ENCODE results near the gene LGMN. TPM values are rescaled to one million over a fixed set of nuclear protein-coding genes. Genes with fewer than 3 reads are reported as not detected.
A peak's percentile ranks its signal among the peaks of the same experiment; 100 is the strongest.

LGMN gene
- total and polyA plus RNA-seq, 2 of the 13 experiments (the other 11 are each of a cell fraction or from before 2014, with no cell fraction given): 28.9 to 76.4 TPM

GRCh38 chr14:92748259-92749016 lies at the start of gene LGMN (continued):
- TF ChIP-seq ZNF704 (CRISPR knock-in tag; IDR thresholded peaks at IDR 0.05; ENCODE audit: borderline replicate concordance) (no peak), ZBTB37 (CRISPR knock-in tag; IDR thresholded peaks at IDR 0.05) (no peak), ZNF678 (CRISPR knock-in tag; IDR thresholded peaks at IDR 0.05) (peak; percentile 84; the same call in 1 of the 2 replicates), ZNF263 (CRISPR knock-in tag; IDR thresholded peaks at IDR 0.05) (no peak), SIN3B (IDR thresholded peaks at IDR 0.05; ENCODE audit: low read length) (0 out of 2 replicates have a peak, but pooled peaks have one; percentile 21), PCBP2 (optimal IDR thresholded peaks at IDR 0.05; ENCODE audit: low read depth, low read length, poor library complexity, severe bottlenecking) (no peak), SRSF4 (IDR thresholded peaks at IDR 0.05; ENCODE audit: low read depth, low read length, poor library complexity, severe bottlenecking) (no peak), ASH2L (IDR thresholded peaks at IDR 0.05; ENCODE audit: insufficient read length, low read depth, low read length) (peak; percentile 65), ZNF746 (CRISPR knock-in tag; IDR thresholded peaks at IDR 0.05) (no peak), ZNF572 (CRISPR knock-in tag; IDR thresholded peaks at IDR 0.05) (peak; percentile 37; the same call in 1 of the 2 replicates), ELF3 (CRISPR knock-in tag; IDR thresholded peaks at IDR 0.05) (peak; percentile 52; the same call in 1 of the 2 replicates), SMARCC2 (IDR thresholded peaks at IDR 0.05) (no peak), ZNF879 (CRISPR knock-in tag; IDR thresholded peaks at IDR 0.05) (no peak), ARHGAP35 (CRISPR knock-in tag; IDR thresholded peaks at IDR 0.05; ENCODE audit: borderline replicate concordance) (no peak; the same call in 1 of the 2 replicates), POGK (CRISPR knock-in tag; conservative IDR thresholded peaks at IDR 0.05) (peak; percentile 89), ZNF556 (CRISPR knock-in tag; IDR thresholded peaks at IDR 0.05; ENCODE audit: borderline replicate concordance) (peak; percentile 75; the same call in 1 of the 2 replicates), IKZF5 (CRISPR knock-in tag; IDR thresholded peaks at IDR 0.05) (no peak; the same call in 1 of the 2 replicates), MIER2 (CRISPR knock-in tag; IDR thresholded peaks at IDR 0.05) (no peak), SAP130 (CRISPR knock-in tag; IDR thresholded peaks at IDR 0.05; ENCODE audit: low read depth) (peak; percentile 91), JARID2 (CRISPR knock-in tag; IDR thresholded peaks at IDR 0.05; ENCODE audit: insufficient replicate concordance) (no peak), NFATC3 (CRISPR knock-in tag; IDR thresholded peaks at IDR 0.05) (no peak), MAFG (CRISPR knock-in tag; IDR thresholded peaks at IDR 0.05) (no peak), ZNF724P (CRISPR knock-in tag; IDR thresholded peaks at IDR 0.05; ENCODE audit: borderline replicate concordance) (peak; percentile 32; the same call in 1 of the 2 replicates)
